HG03139 (cell line): ENCODE data around the gene LFNG.

Experiments
- ATAC-seq: cut with Tn5 transposase; IDR thresholded peaks from one replicate; pipeline ENCODE4 v1.9.1; 2021; ENCODE audit not compliant: unreplicated experiment

Gene LFNG

DNA sequence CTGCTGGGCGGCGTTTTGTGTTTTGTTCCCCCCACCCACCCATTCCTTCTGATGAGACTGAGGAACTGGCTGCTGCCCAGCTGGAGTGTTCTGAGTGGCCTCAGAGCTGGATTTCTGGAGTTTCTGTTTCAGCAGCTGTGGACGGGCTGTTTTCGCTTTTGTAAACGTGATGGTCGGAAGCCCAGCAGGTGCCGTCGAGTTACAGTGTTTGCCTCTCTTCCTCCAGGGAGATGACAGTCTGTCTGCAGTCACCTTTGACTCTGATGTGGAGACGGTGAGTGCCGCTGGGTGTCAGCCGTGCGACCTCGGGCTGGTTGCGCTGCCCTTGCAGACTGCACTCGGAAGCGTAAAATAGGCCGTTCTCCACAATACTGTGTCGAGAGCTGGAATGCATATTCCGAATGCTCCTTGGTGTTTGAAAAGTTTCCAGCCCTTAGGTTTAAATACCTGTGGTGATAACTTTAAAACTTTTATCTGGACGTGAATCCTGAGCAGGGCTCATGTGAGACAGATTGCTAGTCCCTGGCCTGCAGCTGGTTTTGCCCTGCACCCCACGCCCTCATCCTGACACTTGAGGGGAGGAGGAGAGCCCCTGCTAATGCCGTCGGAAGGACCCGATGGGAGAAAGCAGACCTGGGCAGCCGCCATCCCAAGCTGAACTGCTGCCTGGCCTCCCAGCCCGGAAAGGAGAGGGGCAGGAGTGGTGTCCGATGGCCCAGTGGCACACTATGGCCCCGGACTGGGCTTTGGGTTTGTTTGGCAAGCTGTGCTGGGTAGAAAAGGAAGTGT lies 47.5 kb downstream of the LFNG start:
- no peak for ATAC-seq

DNA sequence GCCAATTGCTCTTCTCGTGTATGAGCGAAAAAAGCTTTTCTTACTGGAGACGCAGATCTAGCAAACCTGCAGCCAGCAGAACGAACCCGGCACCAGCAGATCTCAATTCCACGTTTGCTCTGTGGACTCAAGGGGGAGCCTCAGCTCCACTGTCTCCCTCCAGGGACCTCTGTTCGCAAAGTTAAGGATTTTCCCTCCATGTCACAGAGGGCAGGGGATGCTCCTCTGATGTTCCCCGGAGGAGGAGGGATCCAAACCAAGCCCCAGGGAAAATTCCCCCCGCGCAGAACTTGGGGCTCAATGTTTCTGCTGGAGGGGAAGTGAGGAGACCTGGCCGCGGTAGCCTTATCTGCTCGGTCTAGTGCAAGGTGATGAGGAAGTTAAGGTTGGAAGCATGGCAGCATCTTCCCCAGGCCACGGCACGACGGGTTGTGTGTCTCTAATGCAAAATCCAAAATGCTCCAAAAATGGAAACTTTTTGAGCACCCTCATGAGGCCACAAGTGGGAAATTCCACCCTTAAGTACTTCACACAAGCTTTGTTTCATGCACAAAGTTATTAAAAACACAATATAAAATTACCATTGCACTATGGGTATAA lies 48.2 kb downstream of the LFNG start:
- ATAC-seq, result no peak

DNA sequence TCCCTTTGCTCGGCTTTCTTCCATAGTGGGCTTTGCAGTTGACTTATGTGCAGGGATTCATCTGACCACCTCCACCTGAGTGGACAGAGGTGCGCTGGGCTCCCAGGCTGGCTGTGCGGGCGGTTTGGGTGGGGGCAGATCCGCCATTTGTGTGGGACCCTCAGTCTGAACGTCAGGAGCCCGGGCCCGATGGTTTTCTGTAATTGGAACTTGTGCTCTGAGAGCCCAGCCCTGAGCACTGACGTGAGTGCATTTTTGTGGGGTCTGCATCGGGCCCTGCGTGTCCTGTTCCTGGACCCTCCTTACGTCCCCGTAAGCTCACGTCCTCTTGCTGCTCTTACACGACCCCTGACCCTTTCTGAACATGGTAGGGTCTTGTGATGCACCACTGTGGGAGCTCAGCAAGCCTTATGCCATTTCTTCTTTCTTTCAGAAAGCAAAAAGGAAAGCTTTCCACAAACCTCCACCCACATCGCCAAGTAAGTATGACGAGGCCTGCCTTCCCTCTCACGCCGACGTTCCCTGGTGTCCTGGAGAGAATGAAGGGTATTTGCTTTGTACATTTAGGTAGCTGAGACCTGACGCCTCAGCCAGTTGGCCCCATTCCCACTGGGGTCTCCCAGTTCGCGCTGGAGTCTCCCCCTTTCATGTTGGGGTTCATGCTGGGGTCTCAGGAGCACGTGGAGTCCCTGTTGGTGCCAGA lies 49.1 kb downstream of the LFNG start:
- ATAC-seq, result no peak

DNA sequence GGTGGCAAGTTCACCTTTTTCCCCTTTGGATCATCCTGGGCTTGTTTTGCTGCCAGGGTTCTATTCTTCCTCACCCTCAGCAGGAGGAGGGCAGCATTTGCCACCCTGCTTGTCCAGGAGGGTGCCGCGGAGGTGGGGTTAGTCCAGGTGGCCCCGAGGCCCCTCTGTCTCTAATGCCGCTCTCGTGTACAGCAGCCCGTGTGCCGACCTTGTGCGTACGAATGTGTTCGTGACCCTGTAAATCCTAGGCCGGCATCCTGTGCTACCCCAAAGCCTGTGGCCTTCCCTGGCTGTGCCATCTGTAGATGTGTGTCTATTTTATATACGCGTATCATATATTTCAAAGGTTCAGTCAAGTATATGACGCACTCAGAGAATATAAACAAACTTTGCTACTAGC lies 49.8 kb downstream of the LFNG start:
- no peak for ATAC-seq

DNA sequence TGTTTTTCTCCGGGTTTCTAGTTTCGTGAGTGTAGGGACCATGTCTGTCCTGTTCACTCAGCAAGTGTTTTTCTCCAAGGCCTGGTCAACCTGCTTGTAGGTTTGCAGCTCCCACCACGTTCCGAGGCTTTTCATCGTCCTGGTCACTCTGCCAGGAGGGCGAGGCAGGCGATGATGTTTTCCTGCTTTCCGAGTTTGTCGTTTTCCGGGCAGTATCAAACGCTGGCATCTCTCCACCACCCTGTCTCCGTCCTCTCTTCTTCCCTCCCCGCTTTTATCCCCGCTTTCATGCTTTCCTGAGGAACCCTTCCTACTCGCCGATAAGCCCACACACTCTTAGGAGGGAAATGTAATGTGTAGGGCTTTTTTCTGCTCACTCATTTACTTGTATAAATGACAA lies 50.4 kb downstream of the LFNG start:
- ATAC-seq, result no peak

DNA sequence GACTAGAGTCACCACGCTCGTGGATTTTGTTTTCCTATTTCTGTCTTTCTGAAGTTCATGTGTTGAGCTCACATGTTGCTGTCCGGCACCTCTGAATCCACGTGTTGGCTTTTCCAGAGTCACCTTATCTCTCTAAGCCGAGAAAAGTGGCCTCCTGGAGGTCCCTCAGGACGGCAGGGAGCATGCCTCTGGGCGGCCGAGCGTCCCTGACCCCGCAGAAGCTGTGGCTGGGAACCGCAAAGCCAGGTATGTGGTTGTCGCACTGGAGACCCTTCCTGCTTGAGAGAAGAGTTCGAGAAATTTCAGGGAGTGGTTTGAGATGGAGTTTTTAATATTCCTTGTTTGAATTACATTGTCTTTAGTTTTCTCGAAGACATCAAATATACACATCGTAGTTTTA lies 51.8 kb downstream of the LFNG start:
- no peak for ATAC-seq

DNA sequence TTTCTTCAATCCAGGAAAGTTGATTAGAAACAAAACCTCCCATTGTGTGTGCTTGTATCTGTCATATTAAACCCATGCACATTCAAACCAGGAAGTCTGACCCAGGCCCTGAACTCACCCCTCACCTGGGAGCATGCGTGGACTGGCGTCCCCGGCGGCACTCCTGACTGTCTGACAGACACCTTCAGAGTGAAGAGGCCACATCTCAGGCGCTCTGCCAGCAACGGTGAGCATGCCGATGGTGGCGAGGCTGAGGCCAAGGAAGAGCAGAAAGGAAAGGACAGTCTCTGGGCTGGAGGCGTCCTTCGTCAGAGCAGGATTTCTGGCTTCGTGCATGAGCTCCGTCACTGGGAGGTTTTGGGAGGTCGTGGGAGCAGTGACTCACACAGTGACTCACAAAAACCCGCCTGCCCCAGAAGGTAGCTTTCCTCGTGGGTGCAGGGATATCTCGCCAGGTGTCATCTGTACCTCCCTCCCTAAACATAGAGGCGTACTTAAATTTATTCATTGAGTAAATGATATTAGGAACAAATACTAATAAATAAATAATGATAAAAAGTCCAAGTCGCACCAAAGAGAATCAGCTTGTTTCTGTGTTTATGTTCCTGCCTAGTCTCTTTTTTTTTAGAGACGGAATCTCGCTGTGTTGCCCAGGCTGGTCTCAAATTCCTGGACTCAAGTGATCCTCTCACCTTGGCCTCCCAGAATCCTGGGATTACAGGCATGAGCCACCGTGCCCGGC lies 52.7 kb downstream of the LFNG start:
- ATAC-seq, result no peak

DNA sequence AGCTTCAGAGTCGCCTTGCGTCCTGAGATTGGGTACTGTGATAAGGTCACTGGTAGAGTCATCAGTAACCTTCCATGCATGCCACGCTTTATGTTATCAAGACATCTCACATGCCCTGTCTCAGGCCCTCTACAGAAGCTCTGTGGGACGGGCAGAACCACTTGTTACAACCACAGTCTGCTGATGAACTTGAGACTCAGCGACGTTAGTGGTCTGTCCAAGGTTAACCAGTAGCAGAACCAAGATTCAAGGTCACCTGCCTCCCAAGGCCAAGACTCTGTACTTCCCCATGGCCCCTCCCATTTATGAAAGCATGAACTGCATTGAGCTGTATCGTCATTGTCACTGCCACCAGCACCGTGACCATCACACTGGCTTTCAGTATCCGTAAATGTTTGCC lies 54.2 kb downstream of the LFNG start:
- ATAC-seq, result no peak

DNA sequence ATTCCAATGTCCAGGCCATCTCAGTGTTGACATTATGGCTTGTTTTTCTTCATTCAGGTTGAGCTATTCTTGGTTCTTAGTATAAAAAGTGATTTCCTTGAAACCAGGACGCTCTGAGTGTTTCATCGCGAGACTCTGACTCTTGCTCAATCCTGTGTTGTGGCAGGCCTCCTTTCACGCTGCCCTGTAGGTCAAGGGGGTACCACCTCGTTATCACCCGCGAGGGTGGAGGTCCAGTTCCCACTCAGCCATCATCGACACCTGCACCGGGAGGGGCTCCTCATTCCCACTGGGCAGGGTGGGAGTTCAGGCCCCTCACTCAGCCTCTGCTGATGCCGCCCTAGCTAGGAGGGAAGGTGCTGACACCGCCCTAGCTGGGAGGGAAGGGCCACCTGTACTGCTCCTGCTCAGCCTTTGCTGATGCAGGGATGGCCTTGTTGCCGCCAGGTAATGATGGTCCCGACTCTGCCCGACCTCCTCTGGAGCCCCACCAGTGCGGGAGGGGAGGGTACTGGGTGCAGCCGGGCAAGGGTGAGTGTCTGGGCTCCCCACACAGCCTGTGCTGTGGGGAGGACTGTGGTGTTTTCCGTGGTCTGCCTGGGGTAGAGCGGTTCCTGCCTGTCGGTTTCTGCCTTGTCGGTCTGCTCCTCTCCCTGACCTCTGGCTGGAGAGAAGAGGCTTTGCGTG lies 55.6 kb downstream of the LFNG start:
- no peak for ATAC-seq

DNA sequence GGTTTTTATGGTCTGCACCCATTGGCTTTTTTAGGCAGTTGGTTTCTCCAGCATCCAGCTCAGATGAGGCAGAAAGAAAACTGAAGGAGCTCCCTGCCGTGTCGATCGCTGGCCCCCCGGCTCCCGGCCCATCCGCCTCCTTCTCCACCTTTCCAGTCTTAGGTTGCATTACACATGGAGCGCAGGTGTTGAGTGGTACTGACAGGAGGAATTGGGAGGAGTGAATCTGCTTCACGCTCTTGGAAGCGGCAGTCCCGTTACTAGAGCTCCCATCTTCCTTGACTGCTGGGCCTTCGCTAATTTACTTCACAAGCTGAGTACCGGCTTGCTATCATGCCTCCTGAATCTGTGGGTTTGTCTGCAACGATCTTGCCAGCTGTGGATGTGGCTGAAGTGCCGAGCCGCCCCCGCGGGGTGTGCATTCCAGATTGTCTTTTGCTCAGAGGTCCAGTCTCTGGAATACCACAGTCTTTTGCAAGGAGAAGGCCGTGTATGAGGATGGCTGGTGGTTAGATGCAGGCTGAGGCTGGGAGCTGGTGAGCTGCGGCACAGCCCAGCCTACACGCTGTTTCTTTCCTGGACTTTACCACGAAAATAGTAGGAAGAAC lies 56.3 kb downstream of the LFNG start:
- ATAC-seq, result no peak

DNA sequence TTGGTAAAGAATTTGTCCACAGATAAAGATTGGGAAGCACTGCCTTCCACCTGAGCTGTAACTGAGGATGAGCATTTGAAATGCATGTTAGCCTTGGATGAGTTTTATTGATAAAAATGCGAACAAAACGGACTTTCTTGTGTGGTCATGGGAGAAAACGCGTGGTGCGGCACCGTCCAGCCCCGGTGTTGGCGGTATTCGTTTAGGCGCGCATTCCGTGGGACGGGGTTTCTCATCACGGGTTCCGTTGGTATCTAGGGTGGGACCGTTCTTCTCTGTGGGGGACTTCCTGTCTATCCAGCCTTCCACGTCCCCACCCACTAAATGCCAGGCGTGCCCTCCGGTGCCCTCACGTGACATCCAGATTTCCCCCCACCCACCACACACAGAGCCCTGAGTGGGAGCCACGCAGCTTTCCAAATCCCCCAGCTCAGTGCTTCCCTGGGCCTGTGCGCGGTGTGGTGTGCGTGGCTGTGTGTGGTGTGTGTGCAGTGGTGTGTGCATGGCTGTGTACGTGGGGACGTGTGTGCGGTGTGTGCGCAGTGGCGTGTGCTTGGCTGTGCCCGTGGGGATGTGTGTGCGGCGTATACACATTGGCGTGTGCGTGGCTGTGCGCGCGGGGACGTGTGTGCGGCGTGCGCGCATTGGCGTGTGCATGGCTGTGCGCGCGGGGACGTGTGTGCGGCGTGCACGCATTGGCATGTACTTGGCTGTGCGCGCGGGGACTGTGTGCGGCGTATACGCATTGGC lies 57.3 kb downstream of the LFNG start:
- no peak for ATAC-seq
